Measurements from ENCODE around the gene ING3. TPM values are rescaled to one million over a fixed set of nuclear protein-coding genes. Genes with fewer than 3 reads are reported as not detected.

The ING3 gene
- total and polyA plus RNA-seq, 9 of the 15 experiments (the other 6 are each of a cell fraction or from before 2014, with no cell fraction given), result 22.8 to 233 (median 50.4) TPM

DNA sequence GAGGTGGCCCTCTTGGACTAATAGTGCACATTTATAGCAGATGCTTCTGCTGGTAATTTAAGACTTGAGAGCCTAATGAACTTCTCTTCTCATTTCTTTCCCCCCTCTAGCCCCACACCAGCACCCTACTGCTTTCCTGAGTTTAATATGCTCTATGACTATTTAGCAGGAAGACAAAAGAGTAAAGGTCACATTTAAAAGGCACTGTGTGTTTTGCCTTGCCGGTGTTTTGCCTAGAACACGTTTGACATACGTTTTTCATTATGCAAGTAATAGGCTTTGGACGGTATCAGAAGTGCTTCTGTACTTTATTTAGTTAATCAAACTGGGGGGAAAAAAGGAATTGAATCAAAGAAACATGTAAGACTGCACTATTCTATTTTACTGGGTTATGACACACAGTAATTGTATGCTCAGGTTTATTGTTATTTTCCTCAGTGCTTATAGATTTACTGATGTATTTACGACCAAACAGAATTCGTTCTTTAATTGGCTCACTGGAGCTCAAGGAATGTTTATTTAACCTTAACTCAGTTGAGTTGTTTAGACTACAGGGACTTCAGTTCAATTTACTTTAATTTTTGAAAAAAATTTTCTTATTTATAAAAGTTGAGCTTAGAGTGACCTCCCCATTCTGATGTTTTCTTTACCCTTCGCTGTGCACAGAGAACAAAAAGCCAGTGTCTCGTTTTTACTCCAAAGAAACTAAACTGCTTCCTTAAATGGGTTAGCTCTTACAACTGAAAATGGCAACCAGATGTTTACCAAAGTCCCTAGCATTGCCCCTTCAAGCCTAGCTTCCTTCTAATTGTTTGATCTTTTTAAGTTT lies 73.3 kb downstream of the ING3 start (continued):
- TF ChIP-seq, protein P1, sequence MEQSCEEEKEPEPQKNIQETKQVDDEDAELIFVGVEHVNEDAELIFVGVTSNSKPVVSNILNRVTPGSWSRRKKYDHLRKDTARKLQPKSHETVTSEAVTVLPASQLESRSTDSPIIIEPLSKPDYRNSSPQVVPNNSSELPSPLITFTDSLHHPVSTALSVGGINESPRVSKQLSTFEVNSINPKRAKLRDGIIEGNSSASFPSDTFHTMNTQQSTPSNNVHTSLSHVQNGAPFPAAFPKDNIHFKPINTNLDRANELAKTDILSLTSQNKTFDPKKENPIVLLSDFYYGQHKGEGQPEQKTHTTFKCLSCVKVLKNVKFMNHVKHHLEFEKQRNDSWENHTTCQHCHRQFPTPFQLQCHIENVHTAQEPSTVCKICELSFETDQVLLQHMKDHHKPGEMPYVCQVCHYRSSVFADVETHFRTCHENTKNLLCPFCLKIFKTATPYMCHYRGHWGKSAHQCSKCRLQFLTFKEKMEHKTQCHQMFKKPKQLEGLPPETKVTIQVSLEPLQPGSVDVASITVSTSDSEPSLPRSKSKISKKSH (CRISPR knock-in tag; IDR thresholded peaks at IDR 0.05), result no peak
- TF ChIP-seq TEAD1 (CRISPR knock-in tag; IDR thresholded peaks at IDR 0.05), result no peak
- no peak for TF ChIP-seq VEZF1 (CRISPR knock-in tag; IDR thresholded peaks at IDR 0.05)
- TF ChIP-seq, protein P2, sequence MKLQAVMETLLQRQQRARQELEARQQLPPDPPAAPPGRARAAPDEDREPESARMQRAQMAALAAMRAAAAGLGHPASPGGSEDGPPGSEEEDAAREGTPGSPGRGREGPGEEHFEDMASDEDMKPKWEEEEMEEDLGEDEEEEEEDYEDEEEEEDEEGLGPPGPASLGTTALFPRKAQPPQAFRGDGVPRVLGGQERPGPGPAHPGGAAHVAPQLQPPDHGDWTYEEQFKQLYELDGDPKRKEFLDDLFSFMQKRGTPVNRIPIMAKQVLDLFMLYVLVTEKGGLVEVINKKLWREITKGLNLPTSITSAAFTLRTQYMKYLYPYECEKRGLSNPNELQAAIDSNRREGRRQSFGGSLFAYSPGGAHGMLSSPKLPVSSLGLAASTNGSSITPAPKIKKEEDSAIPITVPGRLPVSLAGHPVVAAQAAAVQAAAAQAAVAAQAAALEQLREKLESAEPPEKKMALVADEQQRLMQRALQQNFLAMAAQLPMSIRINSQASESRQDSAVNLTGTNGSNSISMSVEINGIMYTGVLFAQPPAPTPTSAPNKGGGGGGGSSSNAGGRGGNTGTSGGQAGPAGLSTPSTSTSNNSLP (IDR thresholded peaks at IDR 0.05; ENCODE audit: borderline replicate concordance, low read depth, low read length), result 0 out of 2 replicates have a peak, but pooled peaks have one; percentile 24
- TF ChIP-seq RHOXF2B (CRISPR knock-in tag; conservative IDR thresholded peaks at IDR 0.05), result no peak
- no peak for TF ChIP-seq ZNF717 (CRISPR knock-in tag; IDR thresholded peaks at IDR 0.05)
- no peak for TF ChIP-seq POLR2H (tag; IDR thresholded peaks at IDR 0.05; ENCODE audit: low read depth)
- no peak for TF ChIP-seq BRD4 (IDR thresholded peaks at IDR 0.05)
- TF ChIP-seq CTCF (IDR thresholded peaks at IDR 0.05 in 2 of 3, conservative IDR thresholded peaks at IDR 0.05 in 1 of 3; ENCODE audit: insufficient read depth in 2 of 3, low read depth in 1 of 3, low read length in 3 of 3), result no peak
- TF ChIP-seq, protein P3, sequence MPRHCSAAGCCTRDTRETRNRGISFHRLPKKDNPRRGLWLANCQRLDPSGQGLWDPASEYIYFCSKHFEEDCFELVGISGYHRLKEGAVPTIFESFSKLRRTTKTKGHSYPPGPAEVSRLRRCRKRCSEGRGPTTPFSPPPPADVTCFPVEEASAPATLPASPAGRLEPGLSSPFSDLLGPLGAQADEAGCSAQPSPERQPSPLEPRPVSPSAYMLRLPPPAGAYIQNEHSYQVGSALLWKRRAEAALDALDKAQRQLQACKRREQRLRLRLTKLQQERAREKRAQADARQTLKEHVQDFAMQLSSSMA (CRISPR knock-in tag; IDR thresholded peaks at IDR 0.05), result no peak
- no peak for TF ChIP-seq CBFB (CRISPR knock-in tag; IDR thresholded peaks at IDR 0.05)
- no peak for TF ChIP-seq KDM2B (CRISPR knock-in tag; IDR thresholded peaks at IDR 0.05)
- TF ChIP-seq SMAD4 (CRISPR knock-in tag; conservative IDR thresholded peaks at IDR 0.05), result no peak; the same call in 1 of the 2 replicates
- no peak for TF ChIP-seq ZNF224 (CRISPR knock-in tag; IDR thresholded peaks at IDR 0.05)
- TF ChIP-seq, protein P4, sequence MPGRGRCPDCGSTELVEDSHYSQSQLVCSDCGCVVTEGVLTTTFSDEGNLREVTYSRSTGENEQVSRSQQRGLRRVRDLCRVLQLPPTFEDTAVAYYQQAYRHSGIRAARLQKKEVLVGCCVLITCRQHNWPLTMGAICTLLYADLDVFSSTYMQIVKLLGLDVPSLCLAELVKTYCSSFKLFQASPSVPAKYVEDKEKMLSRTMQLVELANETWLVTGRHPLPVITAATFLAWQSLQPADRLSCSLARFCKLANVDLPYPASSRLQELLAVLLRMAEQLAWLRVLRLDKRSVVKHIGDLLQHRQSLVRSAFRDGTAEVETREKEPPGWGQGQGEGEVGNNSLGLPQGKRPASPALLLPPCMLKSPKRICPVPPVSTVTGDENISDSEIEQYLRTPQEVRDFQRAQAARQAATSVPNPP (IDR thresholded peaks at IDR 0.05; ENCODE audit: borderline replicate concordance, insufficient read depth, insufficient read length), result no peak
